Activated CD4-positive, alpha-beta T cell treated with anti-CD3 and anti-CD28 coated beads, Interleukin-2, amount 50 U/mL, for 16 hours (primary cell): Measurements from ENCODE around the gene DDX10.
A peak's percentile ranks its signal among the peaks of the same experiment; 100 is the strongest.
"Not testable (repeated sequence)": the region's sequence is repeated elsewhere in the genome, so short reads cannot be mapped to it uniquely, and the experiment has no call there.

Source experiments
- DNase-seq: peaks from one replicate; pipeline ENCODE4 v3.0.0-alpha.2; 2020

The DDX10 gene

DNA sequence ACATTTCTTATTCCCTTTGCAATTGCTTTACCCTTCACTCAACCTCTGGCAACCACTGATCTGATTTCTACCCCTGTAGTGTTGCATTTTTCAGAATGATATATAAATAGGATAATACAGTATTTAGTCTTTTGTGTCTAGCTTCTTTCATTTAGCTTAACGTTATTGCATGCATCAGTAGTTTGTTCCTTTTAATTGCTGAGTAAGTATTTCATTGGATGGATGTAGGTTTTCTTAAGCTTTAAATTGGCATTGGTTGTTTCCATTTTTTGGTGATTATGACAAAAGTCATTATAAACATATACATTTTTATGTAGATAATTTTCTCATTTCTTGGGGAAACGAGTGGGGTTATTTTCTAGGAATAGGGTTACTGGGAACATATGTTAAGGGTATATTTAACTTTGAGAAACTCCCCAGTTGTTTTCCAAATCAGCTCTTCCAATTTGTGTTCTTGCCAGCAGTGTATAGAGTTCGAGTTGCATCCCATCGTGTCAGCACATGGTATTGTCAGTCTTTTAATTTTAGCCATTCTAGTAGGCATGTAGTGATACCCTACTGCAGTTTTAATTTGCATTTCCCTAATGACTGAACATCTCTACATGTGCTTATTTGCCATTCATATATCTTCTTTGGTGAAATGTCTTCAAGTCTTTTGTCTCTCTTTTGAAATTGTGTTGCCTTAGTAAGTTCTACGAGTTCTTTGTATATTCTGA is 60.3 kb downstream of the DDX10 start:
- no peak for DNase-seq

DNA sequence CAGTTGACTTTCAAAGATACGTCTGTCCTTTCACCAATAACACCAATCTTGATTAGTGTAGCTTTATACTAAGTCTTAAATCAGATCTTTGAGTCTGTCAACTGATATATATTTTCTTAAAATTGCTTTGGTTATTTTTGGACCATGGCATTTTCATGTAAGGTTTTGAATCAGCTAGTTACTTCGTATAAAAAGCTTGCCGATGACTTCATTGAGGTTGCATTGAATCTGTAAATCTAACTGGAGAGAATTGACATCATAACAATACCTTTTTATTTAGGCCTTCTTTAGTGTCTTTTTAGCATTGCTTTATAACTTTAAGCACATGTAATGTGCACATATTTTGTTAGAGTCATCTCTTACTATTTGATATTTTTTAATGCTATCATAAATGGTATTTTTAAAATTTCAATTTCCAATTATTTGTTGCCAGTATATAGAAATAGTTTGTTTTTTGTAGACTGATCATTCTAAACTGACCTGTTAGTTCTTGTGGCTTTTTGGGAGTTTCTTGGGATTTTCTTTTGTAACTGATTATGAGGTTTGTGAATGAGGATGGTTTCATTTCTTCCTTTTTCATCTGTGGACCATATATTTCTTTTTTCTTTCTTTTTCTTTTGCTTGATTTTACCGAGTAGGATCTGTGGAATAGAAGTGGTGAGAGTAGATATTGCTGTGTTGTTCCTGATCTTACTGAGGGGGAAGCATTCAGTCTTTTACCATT is 61.4 kb downstream of the DDX10 start:
- DNase-seq, result no peak

DNA sequence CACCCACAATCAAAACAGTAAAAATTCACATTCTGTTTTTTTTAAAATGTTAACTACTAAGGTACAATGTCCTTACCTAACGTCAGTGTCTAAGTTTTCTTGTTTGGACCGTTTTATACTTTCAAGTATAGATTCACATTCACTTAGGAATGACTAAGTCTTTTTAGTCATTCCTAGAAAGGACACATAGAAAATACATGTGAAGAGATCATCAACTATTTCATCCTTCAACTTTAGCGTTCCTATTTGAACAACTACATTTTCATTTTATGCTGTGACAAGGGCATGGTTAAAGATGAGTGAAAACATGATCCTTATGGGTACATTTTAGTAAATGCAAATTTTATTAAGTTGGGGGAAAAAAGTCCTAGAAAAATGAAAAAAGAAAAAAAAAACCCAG is 62.8 kb downstream of the DDX10 start:
- peak; percentile 55 for DNase-seq

DNA sequence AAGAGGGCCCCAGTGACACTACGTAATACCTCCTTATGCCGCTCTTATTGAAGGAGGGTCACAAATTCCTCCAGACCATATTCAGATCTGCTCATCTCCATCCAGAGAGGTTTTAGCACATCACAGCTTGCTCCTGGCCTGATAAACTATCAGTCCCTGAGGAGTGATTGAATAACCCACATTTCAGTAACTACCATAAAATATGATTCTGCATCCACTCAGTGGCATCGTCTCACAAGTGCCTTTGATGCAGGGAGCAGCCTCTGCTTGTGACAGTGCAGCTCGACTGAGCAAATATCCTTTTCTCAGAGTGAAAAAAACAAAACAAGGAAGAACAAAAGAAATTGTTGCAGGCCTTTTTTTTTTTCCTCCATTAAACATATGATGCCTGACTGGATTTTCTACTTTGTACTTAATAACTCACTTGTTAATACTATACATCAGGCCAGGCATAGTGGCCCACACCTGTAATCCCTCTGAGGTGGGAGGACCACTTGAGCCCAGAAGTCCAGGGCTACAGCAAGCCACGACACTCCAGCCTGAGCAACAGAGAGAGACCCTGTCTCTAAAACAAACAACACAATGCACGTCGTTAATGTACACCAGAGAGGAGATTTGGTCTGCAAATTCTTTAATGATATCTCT is 64.5 kb downstream of the DDX10 start:
- no peak for DNase-seq

DNA sequence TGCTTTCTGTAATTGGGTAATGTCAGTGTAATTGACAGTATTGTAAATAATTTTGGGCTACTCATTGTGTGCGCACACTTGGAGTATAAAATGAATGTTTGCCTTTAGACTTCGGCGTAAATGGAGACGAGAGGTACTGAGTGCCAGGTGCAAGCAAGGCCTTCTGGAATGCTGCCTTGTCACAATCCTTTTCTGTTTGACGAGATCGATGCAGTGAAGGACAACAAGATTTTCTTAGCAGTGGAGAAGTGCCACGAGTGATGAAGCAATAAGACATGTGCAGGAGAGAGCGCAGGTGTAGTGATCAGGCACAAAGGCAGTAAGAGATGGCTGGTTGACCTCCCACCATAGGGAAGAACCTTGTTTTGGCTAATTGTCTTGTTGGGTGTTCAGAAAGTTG is 67.5 kb downstream of the DDX10 start:
- no peak for DNase-seq

DNA sequence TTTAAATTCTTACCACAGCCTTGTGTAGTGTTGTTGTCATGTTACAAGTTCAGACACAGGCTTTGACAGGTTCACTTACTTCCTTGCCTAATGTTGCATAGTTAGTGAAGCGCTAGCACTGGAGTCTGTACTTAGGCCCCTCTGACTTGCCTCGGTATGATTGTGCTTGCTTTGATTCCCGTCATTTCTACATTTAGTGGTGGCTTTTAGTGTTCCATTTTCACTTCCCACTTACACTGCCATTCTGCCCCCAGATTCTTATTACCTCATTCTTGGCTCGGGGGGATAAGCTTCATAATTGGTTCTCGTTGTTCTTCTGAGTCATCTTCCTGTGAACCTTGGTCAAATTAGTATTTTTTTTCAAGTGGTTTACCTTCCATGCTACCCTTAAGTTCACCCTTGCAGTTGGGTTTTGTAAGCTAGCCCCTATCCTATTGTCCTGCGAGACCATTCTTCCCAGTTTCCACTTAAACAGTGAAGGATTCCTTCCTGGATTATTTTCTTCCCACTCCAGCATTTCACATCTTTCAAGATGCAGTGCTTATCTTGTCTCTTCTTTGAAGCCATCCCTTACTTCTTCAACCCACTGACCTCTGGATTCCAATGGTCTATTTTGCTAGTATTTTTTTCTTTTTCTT is 68.7 kb downstream of the DDX10 start:
- DNase-seq, result peak; percentile 86

DNA sequence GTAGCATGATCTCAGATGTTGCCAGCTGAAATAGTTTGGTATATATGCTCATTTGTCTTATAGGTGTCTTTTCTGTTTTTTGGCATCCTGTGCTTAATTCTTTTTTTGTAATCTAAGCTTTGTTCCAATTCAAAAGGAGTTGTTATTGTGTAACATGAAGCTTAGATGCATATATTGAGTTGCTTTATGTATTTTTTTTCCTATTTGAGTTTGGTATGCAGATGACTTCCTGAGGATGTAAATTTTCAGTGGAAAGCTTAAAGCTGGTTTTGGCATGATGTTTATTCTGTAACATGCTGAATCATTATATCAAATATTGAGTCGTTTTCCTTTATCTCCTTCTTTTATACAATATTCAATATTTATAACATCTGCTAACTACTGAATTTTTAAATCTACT is 69.4 kb downstream of the DDX10 start:
- no peak for DNase-seq

DNA sequence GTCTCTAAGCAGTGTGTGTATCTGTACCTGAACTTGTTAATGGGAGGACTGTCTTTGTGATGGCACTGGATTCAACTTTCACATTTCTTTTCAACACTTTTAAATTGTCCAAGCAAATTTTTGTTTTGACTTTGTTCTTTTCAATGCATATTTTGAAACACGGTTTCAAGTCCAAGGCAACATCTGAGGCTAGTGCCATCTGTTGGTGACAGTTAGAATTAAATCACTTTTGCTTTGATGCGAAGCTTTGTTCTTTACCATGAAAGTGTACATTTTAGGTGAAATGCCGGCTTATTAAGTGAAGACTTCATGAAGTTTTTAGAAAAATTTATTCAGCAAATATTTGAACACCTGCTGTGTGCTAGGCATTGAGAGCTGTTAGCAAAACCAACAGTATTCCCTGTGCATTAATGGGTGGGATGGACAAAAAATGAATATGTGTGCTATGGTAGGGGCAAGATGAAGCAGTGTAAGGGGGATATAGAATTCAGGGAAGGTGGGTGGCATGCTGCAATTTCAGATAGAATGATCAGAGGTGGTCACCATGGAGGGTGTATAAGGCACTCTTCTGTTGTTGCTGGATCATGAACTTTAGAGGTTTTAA is 70.2 kb downstream of the DDX10 start:
- peak; percentile 36 for DNase-seq

DNA sequence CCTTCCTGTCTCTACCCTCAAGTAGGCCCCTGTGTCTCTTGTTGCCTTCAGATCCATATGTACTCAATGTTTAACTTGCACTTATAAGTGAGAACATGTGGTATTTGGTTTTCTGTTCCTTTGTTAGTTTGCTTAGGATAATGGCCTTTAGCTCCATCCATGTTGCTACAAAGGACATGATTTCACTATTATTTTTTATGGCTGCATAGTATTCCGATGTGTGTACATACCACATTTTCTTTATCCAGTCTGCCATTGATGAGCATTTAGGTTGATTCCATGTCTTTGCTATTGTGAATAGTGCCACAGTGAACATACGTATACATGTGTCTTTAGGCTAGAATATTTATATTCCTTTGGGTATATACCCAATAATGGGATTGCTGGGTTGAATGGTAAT is 75.3 kb downstream of the DDX10 start:
- DNase-seq, result not testable (repeated sequence)

DNA sequence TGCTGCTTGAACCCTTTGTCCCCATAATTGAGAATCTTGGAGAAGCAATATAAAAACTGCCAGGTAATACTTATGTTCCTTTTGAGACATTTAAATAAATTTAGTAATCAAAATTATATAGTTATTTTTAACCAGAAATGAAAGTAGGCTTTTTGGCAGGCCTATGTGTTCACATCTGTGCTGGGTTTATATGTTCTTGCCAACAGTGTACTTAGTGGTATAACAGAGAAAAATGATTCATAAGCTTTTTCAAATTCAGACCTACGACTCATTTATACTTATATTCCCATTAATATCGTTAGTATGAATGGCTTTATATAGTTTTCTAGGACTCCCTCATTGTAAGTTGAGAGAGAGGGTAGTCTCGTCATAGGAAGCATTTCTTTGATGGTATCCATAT is 79.0 kb downstream of the DDX10 start:
- DNase-seq, result no peak

DNA sequence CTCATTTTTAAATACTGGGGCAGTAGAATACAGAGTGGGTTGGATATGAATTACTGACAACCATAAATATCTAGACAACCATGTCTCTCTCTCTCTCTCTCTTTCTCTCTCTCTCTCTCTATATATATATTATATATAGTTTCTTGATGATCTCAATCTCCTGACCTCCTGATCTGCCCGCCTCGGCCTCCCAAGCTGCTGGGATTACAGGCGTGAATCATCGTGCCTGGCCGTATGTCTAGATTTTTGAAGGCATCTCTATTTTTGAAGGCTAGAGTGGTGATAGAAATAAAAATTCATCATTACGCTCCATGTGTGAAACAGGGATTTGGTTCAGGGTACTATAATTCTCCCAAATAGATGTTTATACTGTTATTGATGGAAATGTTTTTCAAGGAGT is 84.1 kb downstream of the DDX10 start:
- DNase-seq, result no peak

DNA sequence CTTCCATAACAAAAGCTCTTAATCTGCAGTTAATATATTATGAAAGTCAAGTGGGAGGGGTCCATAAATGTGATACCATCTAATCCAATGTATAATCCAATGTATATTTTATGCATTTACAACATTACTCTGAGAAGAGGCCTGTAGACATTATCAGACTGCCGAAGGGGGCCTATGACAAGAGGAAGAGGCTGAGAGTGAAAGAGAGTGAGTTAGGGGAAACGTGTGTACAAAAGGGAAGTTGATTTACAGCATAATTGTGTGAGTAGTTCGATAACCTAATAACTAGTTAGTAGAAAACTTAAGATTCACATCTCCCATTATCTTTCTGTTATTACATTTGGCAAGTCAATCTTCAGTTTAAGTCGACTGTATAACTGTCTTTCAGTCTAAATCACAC is 86.6 kb downstream of the DDX10 start:
- DNase-seq, result no peak

DNA sequence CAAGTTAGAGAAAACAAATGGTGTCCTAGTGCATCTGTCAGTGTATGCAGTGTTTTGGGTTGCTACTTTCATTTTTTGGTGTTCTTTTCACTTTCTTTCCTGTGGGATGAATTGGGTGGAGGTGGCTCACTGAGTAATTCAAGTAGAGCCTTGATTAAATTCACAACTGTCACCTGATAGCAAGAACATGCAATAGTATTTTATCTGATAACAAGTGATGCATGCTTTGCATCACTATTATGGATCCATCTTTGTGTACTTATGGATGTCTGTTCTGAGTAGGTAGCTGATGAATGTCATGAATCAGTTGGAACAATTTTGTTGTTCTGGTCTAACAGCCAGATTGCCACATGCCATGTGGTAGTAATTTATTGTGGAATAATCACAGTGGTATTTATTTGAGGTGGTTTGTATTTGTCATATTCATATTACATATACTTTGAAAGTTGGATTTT is 87.5 kb downstream of the DDX10 start:
- peak; percentile 33 for DNase-seq

DNA sequence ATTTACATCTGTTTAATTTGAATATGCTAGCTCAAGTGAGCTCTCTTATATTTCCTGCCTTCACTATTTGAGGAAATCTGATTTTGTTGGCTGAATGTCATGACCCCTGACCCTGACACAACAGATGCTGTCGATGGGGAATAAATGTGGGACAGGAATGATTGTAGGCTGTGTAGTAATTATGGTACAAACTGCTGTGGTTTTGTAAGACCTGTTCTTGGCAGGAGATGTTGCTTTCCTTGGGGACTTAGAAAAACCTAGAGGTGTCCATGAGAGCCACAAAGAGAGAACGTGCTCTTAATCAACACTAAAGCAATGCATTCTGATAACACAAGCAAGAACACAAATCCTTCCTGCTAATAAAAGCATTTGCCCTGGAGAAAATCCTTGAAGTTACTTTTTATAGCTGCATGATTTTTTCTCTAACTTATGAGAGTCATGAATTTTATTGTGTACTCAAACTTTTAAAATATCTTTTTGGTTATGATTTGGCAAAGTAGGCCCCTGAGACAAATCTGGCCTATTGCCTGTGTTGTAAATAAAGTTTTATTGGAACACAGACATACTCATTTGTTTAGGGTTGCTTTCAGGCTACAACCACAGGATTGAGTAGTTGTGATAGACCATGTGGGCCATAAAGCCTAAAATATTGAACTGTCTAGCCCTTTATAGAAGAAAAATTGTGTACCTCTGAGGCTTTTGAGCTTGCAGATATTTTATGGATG is 90.2 kb downstream of the DDX10 start:
- DNase-seq, result no peak

DNA sequence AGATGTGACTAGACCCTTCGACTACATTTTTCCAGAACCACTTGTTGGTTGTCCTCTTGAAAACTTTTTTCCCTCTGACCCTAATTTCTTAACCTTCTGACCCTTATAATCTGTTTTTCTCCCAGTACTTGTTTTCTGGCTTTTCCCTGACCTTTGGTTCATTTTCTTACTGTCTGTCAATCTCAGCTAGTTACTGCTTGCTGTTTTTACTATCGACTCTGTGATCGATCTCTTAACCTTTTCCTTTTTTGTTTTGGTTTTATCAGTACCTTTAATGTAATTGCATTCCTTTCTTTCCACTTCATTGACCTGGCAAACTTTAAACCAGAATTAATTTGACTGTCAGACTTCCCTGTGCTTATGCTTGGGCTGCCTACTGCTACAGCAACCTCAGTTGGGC is 92.8 kb downstream of the DDX10 start:
- DNase-seq, result no peak

DNA sequence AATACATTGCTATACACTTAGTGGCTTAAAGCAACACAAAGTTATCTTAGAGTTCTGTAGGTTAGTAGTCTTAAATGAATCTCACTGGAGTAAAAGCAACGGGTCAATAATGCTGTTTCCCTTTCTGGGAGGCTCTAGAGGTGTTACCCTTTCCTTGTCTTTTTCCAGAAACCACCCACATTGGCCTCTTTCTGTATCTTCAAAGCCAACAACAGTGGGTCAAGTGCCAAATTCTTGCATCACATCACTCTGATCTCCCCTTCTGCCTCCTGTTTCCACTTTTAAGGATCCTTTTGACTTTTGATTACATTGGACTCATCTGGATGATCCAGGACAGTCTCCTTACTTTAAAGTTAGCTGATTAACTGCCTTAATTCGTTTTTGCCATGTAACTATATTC is 93.6 kb downstream of the DDX10 start:
- DNase-seq, result no peak

DNA sequence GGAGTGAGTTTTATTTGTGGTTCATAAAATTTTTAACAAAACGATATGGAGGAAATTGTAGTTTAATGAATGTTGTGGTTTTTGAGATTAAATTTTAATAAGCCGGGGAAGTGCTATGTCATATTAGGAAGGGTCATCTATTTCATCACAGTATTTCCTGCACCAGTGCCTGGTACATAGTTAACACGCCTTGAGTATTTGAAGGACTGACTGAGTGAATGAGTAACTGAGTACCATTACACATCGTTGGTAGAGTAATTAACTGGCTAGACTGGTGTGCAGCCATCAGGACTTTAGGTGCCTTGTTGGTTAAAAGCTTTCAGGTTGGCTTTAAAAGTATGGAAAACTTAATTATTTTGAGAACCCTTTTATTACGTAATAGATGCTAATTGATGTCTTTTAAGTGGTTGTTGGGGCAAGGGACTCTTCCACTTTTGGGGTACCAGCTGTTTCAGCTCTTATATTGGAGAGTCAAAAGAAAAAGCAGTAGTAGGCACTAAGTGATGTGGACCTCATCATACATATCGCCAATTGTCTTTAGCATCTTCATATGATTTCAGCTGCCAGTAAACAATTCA is 101.8 kb downstream of the DDX10 start:
- DNase-seq, result no peak

DNA sequence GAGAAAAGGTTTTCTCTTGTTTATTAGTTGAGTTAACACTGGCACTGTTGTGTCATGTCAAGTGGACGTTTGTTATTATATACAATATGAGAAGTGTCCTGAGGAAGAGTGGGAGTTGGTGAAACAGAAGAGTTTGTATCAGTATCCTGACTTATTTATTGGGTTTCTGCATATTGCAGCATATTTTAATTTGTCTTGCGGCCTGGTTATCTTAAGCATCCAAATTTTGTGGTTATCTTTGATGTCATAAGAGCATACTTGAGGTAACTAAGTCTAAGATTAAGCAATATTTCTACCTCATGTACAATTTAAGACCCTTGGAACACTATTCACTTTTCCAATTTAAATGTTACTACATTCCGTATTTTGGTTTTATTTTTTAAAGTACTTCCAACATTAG is 103.5 kb downstream of the DDX10 start:
- DNase-seq, result no peak

DNA sequence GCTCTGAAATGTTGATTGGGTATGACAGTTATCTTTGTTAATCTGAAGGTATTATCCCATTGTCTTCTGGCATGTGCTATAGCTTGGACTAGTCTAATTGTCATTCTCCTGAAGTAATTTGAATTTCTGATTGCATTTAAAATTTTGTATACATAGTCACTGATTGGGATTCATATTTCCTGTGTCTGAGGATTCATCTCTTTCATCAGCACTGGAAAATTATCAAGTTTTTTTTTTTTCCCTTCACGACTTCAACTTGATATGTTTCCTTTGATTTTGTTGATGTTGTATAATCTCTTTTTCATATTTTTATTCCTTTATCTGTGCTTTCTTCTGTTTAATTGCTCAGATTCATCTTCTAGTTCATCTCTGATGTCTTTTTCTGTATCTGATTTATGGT is 104.1 kb downstream of the DDX10 start:
- no peak for DNase-seq

DNA sequence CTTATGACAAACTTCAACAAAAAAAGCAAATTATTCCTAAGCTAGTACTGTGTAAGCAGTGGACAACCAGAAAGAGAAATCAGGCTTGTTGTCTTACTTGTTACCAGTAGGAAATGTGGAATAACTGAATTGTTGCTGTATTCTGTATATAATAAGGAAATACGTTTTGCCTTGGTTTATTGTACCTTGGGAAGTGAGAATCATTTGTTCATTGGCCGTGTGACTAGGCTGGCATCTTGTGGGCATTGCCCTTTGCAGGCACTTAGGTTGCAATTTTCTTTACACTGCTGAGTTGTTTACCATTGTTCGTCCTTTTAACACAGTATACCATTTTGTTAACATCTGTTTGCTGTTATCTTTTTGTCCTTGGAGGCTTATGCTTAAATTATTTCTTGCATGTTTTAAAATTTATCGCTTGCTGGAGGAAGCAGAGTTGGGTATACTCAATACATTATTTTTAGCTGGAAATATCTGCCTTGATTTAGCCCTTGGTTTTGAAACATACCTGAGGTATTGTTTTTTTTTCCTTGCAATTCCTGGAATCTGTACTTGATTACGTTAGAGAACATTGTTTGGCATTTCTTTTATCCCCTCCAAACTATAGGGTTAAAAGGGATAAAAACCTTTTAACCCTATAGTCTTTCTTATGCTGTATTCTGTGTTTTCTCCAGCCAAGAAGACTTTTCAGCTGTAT is 109.3 kb downstream of the DDX10 start:
- DNase-seq, result no peak

DNA sequence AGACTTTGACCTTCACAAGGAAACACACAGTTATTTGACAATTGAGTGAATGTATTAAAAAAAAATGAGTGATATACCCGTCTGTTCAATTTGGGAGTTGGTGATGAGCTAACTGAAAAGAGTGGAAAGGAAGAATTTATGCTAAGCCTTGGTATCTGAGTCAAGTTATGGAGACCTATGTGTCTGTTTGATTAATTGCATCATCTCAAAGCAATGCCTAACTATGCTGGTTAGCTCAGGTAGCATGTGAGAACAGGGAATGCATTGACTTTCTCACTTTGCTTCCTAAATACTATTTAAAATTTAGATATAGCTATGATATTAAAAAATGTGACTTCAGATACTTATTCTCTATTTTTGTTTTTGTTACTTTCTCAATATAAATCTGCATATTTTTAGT is 110.5 kb downstream of the DDX10 start:
- DNase-seq, result no peak

DNA sequence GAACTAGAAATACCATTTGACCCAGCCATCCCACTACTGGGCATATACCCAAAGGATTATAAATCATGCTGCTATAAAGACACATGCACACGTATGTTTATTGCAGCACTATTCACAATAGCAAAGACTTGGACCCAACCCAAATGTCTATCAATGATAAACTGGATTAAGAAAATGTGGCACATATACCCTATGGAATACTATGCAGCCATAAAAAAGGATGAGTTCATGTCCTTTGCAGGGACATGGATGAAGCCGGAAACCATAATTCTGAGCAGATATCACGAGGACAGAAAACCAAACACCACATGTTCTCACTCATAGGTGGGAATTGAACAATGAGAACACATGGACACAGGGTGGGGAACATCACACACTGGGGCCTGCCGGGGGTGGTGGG is 114.3 kb downstream of the DDX10 start:
- DNase-seq, result not testable (repeated sequence)
